ENCODE results near the gene IMPDH2. TPM values are rescaled to one million over a fixed set of nuclear protein-coding genes. Genes with fewer than 3 reads are reported as not detected.

The IMPDH2 gene
- total RNA-seq, 1 experiment from 2014 or later = 599 TPM

- BruUV-seq (replicated peaks) = no TSS peak
- H4K20me1 ChIP-seq (ENCODE audit: insufficient read depth) = no peaks in the 10 kb centered on the region
- RAD21 ChIA-PET (ENCODE audit: low non-redundant PET in 1 of 2, low total read pairs in 2 of 2, uncharacterized antibody in 2 of 2, unreplicated experiment in 2 of 2) = no interaction called here
- H3K9me3 ChIP-seq (ENCODE audit: control insufficient read depth in 1 of 2, insufficient read depth in 1 of 2, low read depth in 1 of 2, low read length in 2 of 2) = no peaks in the 10 kb centered on the region
- no peak overlapping the region for H3K4me2 ChIP-seq (ENCODE audit: low read length)
- ATAC-seq (no peak), DNase-seq (ENCODE audit: low read depth, low spot score) (no peak)
- H3K4me1 ChIP-seq (ENCODE audit: control insufficient read depth in 1 of 2, insufficient read depth in 2 of 2, low read length in 2 of 2) = no peaks in the 10 kb centered on the region
- no peaks in the 10 kb centered on the region for H3K9me2 ChIP-seq (ENCODE audit: insufficient read depth)
- TF ChIP-seq, protein P1, sequence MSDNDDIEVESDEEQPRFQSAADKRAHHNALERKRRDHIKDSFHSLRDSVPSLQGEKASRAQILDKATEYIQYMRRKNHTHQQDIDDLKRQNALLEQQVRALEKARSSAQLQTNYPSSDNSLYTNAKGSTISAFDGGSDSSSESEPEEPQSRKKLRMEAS (IDR thresholded peaks at IDR 0.05) = no peak
- TF ChIP-seq ATF3 (IDR thresholded peaks at IDR 0.05) (no peak), EGR1 (IDR thresholded peaks at IDR 0.05; ENCODE audit: low read depth) (no peak), JUND (IDR thresholded peaks at IDR 0.05) (no peak), EZH2phosphoT487 (IDR thresholded peaks at IDR 0.05; ENCODE audit: borderline replicate concordance) (no peak), POLR2AphosphoS5 (IDR thresholded peaks at IDR 0.05; ENCODE audit: low read depth, low read length) (no peak), FOSL1 (IDR thresholded peaks at IDR 0.05; ENCODE audit: low read depth) (no peak), ZNF274 (IDR thresholded peaks at IDR 0.05; ENCODE audit: low read depth, low read length) (no peak), ELF1 (IDR thresholded peaks at IDR 0.05; ENCODE audit: borderline replicate concordance, low read depth) (no peak), POLR2A (IDR thresholded peaks at IDR 0.05; ENCODE audit: borderline replicate concordance, extremely low read depth, insufficient read depth, insufficient read length) (no peak), EZH2 (IDR thresholded peaks at IDR 0.05) (no peak)
- no peak overlapping the region for H3K9ac ChIP-seq (ENCODE audit: low read length)
- CTCF ChIA-PET = no interaction called here
- POLR2A ChIA-PET = no interaction called here
- intact Hi-C loops (cut with micrococcal nuclease) = no loop called here
- peaks cover 41 to 51% of the 10 kb centered on the region in 2 experiments for H3K36me3 ChIP-seq (ENCODE audit: control insufficient read depth in 1 of 2, insufficient read depth in 2 of 2, low read length in 2 of 2)
- no peak overlapping the region for H3K4me3 ChIP-seq (replicated peaks in 1 of 2; ENCODE audit: low read depth in 1 of 2, low read length in 2 of 2)
- H3K27me3 ChIP-seq (ENCODE audit: insufficient read depth, low read length) = no peaks in the 10 kb centered on the region
- no peak overlapping the region for H3K27ac ChIP-seq (ENCODE audit: low read depth, low read length)
- no peak overlapping the region for H2AFZ ChIP-seq (ENCODE audit: low read depth, low read length, poor library complexity, severe bottlenecking)
- peaks cover 4% of the 10 kb centered on the region; the same call in 1 of the 2 replicates for H3K79me2 ChIP-seq (ENCODE audit: insufficient read depth, low read length)
Measured at GRCh38 chr3:48982016-48982415, 47.2 kb downstream of the IMPDH2 start.

DNA sequence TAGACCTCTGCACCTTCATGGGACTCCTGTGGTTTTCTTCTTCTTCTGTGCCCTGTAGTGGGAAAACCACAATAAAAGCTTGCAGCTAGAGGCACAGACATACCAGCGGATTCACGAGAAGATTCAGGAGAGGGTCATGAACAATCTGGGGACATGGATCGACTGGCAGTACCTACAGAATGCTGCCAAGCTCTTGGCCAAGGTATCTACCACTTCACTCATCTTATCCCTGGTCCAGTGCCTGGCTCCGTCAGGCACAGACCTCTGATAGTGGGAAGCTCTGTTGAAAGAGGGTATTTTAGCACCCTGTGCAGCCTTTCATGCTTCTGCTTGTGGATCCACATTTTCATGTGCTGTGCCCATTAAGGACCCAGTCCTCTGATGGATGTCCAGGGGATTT is 48.9 kb downstream of the IMPDH2 start:
- Histone ChIP-seq H3K9me2 (ENCODE audit: insufficient read depth) (no peaks in the 10 kb centered on the region), H3K79me2 (ENCODE audit: insufficient read depth, low read length) (peaks cover 4% of the 10 kb centered on the region; the same call in 1 of the 2 replicates), H2AFZ (ENCODE audit: low read depth, low read length, poor library complexity, severe bottlenecking) (no peak overlapping the region), H4K20me1 (ENCODE audit: insufficient read depth) (no peaks in the 10 kb centered on the region), H3K4me1 (ENCODE audit: control insufficient read depth in 1 of 2, insufficient read depth in 2 of 2, low read length in 2 of 2) (no peaks in the 10 kb centered on the region), H3K9ac (ENCODE audit: low read length) (no peak overlapping the region), H3K27ac (ENCODE audit: low read depth, low read length) (no peak overlapping the region), H3K9me3 (ENCODE audit: control insufficient read depth in 1 of 2, insufficient read depth in 1 of 2, low read depth in 1 of 2, low read length in 2 of 2) (no peaks in the 10 kb centered on the region), H3K27me3 (ENCODE audit: insufficient read depth, low read length) (no peaks in the 10 kb centered on the region), H3K4me2 (ENCODE audit: low read length) (no peak overlapping the region), H3K36me3 (ENCODE audit: control insufficient read depth in 1 of 2, insufficient read depth in 2 of 2, low read length in 2 of 2) (peaks cover 47 to 59% of the 10 kb centered on the region in 2 experiments), H3K4me3 (replicated peaks in 1 of 2; ENCODE audit: low read depth in 1 of 2, low read length in 2 of 2) (no peak overlapping the region)
- TF ChIP-seq, protein P2, sequence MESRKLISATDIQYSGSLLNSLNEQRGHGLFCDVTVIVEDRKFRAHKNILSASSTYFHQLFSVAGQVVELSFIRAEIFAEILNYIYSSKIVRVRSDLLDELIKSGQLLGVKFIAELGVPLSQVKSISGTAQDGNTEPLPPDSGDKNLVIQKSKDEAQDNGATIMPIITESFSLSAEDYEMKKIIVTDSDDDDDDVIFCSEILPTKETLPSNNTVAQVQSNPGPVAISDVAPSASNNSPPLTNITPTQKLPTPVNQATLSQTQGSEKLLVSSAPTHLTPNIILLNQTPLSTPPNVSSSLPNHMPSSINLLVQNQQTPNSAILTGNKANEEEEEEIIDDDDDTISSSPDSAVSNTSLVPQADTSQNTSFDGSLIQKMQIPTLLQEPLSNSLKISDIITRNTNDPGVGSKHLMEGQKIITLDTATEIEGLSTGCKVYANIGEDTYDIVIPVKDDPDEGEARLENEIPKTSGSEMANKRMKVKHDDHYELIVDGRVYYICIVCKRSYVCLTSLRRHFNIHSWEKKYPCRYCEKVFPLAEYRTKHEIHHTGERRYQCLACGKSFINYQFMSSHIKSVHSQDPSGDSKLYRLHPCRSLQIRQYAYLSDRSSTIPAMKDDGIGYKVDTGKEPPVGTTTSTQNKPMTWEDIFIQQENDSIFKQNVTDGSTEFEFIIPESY (IDR thresholded peaks at IDR 0.05; ENCODE audit: extremely low read depth, insufficient replicate concordance, low read length) = no peak
- TF ChIP-seq YY1 (IDR thresholded peaks at IDR 0.05; ENCODE audit: extremely low read depth, insufficient replicate concordance, low read depth, low read length) = no peak
- TF ChIP-seq CTCF (IDR thresholded peaks at IDR 0.05 in 2 of 3, conservative IDR thresholded peaks at IDR 0.05 in 1 of 3; ENCODE audit: borderline replicate concordance in 1 of 3, insufficient read depth in 1 of 3, low read depth in 2 of 3, low read length in 2 of 3) = no peak
- no peak for TF ChIP-seq FOSL1 (IDR thresholded peaks at IDR 0.05; ENCODE audit: low read depth)
- no peak for TF ChIP-seq ZNF274 (IDR thresholded peaks at IDR 0.05; ENCODE audit: low read depth, low read length)
- BruUV-seq (replicated peaks) = no TSS peak
- CTCF ChIA-PET = interaction anchor here (0.7 to 1.0 kb wide), 2 partner anchors 14 to 36 kb away, joined by 3 read pairs; no protein-coding TSS in a partner anchor
- no peak for DNase-seq (ENCODE audit: low read depth, low spot score)
- intact Hi-C loops (cut with micrococcal nuclease) = no loop called here
- POLR2A ChIA-PET = no interaction called here
- no peak for ATAC-seq
- RAD21 ChIA-PET (ENCODE audit: low non-redundant PET in 1 of 2, low total read pairs in 2 of 2, uncharacterized antibody in 2 of 2, unreplicated experiment in 2 of 2) = no interaction called here

Measured in HCT116 (cell line).